ENCODE measurements around the gene NET1. TPM values are rescaled to one million over a fixed set of nuclear protein-coding genes. Genes with fewer than 3 reads are reported as not detected.

NET1 gene
- polyA plus RNA-seq, 3 donors, result 1.2 to 1.7 (median 1.4) TPM

- no peaks in the 10 kb centered on the region for H3K4me1 ChIP-seq (ENCODE audit: control insufficient read depth in 1 of 2, insufficient read depth in 2 of 2, low read length in 2 of 2)
- Mint-ChIP-seq H3K27me3 (ENCODE audit: low read depth in 3 of 3) (peaks cover 3 to 9% (median 6%) of the 10 kb centered on the region in 3 donors), H3K4me1 (no peaks in the 10 kb centered on the region), H3K9me3 (peaks cover 2 to 20% (median 7%) of the 10 kb centered on the region in 7 donors), H3K4me3 (no peak overlapping the region), H3K27ac (peak overlapping the region in 1 of 7 donors; percentile 14), H3K36me3 (no peaks in the 10 kb centered on the region)
- 82% methylated on average over 28 of the region's 28 CpGs for WGBS (ENCODE audit: insufficient coverage)
- no peak overlapping the region for H3K4me3 ChIP-seq (replicated peaks in 1 of 3; ENCODE audit: low read depth in 2 of 3, low read length in 3 of 3)
- no peaks in the 10 kb centered on the region for H3K36me3 ChIP-seq (replicated peaks in 1 of 2; ENCODE audit: control insufficient read depth in 1 of 2, insufficient read depth in 2 of 2, low read length in 2 of 2)
- intact Hi-C loops (cut with micrococcal nuclease), result no loop called here
- no peaks in the 10 kb centered on the region for H3K27me3 ChIP-seq (ENCODE audit: control insufficient read depth in 2 of 2, insufficient read depth in 2 of 2, low read length in 2 of 2)
- H3K79me2 ChIP-seq (ENCODE audit: insufficient read depth, low read length), result no peaks in the 10 kb centered on the region
- TF ChIP-seq, protein P1, sequence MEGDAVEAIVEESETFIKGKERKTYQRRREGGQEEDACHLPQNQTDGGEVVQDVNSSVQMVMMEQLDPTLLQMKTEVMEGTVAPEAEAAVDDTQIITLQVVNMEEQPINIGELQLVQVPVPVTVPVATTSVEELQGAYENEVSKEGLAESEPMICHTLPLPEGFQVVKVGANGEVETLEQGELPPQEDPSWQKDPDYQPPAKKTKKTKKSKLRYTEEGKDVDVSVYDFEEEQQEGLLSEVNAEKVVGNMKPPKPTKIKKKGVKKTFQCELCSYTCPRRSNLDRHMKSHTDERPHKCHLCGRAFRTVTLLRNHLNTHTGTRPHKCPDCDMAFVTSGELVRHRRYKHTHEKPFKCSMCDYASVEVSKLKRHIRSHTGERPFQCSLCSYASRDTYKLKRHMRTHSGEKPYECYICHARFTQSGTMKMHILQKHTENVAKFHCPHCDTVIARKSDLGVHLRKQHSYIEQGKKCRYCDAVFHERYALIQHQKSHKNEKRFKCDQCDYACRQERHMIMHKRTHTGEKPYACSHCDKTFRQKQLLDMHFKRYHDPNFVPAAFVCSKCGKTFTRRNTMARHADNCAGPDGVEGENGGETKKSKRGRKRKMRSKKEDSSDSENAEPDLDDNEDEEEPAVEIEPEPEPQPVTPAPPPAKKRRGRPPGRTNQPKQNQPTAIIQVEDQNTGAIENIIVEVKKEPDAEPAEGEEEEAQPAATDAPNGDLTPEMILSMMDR (IDR thresholded peaks at IDR 0.05), result no peak
- no peaks in the 10 kb centered on the region for H3K9me3 ChIP-seq (replicated peaks in 1 of 2; ENCODE audit: control insufficient read depth in 1 of 2, insufficient read depth in 1 of 2, low read length in 2 of 2)
- H3K9ac ChIP-seq (ENCODE audit: insufficient read depth, low read length, poor library complexity, severe bottlenecking), result no peak overlapping the region
- H2AFZ ChIP-seq (ENCODE audit: insufficient read depth, low read depth, low read length, poor library complexity, severe bottlenecking), result no peak overlapping the region
- no peaks in the 10 kb centered on the region for H4K20me1 ChIP-seq (ENCODE audit: insufficient read depth, low read length)
- no peak overlapping the region for H3K4me2 ChIP-seq (replicated peaks; ENCODE audit: extremely low read depth, low read length, poor library complexity, severe bottlenecking)
- DNase-seq, result no peak
- no peak overlapping the region for H3K27ac ChIP-seq (ENCODE audit: low read depth in 1 of 2, low read length in 2 of 2)
Observed at GRCh38 chr10:5370493-5371352, 41.6 kb upstream of the NET1 start.

GRCh38 chr10:5373307-5373706, 39.0 kb upstream of the NET1 start:
- Histone ChIP-seq H3K27ac (ENCODE audit: low read depth in 1 of 2, low read length in 2 of 2) (no peak overlapping the region), H2AFZ (ENCODE audit: insufficient read depth, low read depth, low read length, poor library complexity, severe bottlenecking) (no peak overlapping the region), H3K27me3 (ENCODE audit: control insufficient read depth in 2 of 2, insufficient read depth in 2 of 2, low read length in 2 of 2) (no peaks in the 10 kb centered on the region), H3K79me2 (ENCODE audit: insufficient read depth, low read length) (no peaks in the 10 kb centered on the region), H3K9ac (ENCODE audit: insufficient read depth, low read length, poor library complexity, severe bottlenecking) (no peak overlapping the region), H3K4me1 (ENCODE audit: control insufficient read depth in 1 of 2, insufficient read depth in 2 of 2, low read length in 2 of 2) (no peaks in the 10 kb centered on the region), H3K36me3 (replicated peaks in 1 of 2; ENCODE audit: control insufficient read depth in 1 of 2, insufficient read depth in 2 of 2, low read length in 2 of 2) (no peaks in the 10 kb centered on the region), H3K9me3 (replicated peaks in 1 of 2; ENCODE audit: control insufficient read depth in 1 of 2, insufficient read depth in 1 of 2, low read length in 2 of 2) (no peaks in the 10 kb centered on the region), H3K4me3 (replicated peaks in 1 of 3; ENCODE audit: low read depth in 2 of 3, low read length in 3 of 3) (no peak overlapping the region), H4K20me1 (ENCODE audit: insufficient read depth, low read length) (no peaks in the 10 kb centered on the region), H3K4me2 (replicated peaks; ENCODE audit: extremely low read depth, low read length, poor library complexity, severe bottlenecking) (no peak overlapping the region)
- no peaks in the 10 kb centered on the region for H3K4me1 Mint-ChIP-seq
- intact Hi-C loops (cut with micrococcal nuclease), result no loop called here
- H3K36me3 Mint-ChIP-seq, result no peaks in the 10 kb centered on the region
- peak overlapping the region in 1 of 7 donors; percentile 86 for H3K27ac Mint-ChIP-seq
- peaks cover 2 to 20% (median 7%) of the 10 kb centered on the region in 7 donors for H3K9me3 Mint-ChIP-seq
- H3K4me3 Mint-ChIP-seq, result no peak overlapping the region
- peaks cover 3% of the 10 kb centered on the region in 3 donors for H3K27me3 Mint-ChIP-seq (ENCODE audit: low read depth in 3 of 3)
- TF ChIP-seq, protein P1 (IDR thresholded peaks at IDR 0.05), result no peak
- WGBS (ENCODE audit: insufficient coverage), result 94% methylated on average over 3 of the region's 4 CpGs
- DNase-seq, result no peak

All from CD14-positive monocyte (primary cell).